BLaER1 (cell line): Measurements from ENCODE around the gene NRN1L.

ENCODE experiments used
- H3K27ac ChIP-seq: shearing (Covaris generic); formaldehyde crosslinking; 2 replicates; pipeline ENCODE4 v1.8.1; 2022
- H3K27me3 ChIP-seq: shearing (Covaris generic); formaldehyde crosslinking; 2 replicates; pipeline ENCODE4 v1.8.1; 2022
- H3K36me3 ChIP-seq: shearing (Covaris generic); formaldehyde crosslinking; 2 replicates; pipeline ENCODE4 v1.8.1; 2022
- H3K4me1 ChIP-seq: shearing (Covaris generic); formaldehyde crosslinking; 2 replicates; pipeline ENCODE4 v1.8.1; 2022
- H3K4me2 ChIP-seq: shearing (Covaris generic); formaldehyde crosslinking; 2 replicates; pipeline ENCODE4 v1.8.1; 2022
- H3K4me3 ChIP-seq: shearing (Covaris generic); formaldehyde crosslinking; 2 replicates; pipeline ENCODE4 v1.8.1; 2022
- H3K9ac ChIP-seq: shearing (Covaris generic); formaldehyde crosslinking; 2 replicates; pipeline ENCODE4 v1.8.1; 2022
- H3K9me3 ChIP-seq: shearing (Covaris generic); formaldehyde crosslinking; 2 replicates; pipeline ENCODE4 v1.8.1; 2022
- H4K20me1 ChIP-seq: shearing (Covaris generic); formaldehyde crosslinking; 2 replicates; pipeline ENCODE4 v1.8.1; 2022
- Cebpa-rat ChIP-seq: shearing (Covaris generic); IDR thresholded peaks from 2 replicates; pipeline ENCODE4 v1.8.1; 2022

Gene NRN1L

DNA sequence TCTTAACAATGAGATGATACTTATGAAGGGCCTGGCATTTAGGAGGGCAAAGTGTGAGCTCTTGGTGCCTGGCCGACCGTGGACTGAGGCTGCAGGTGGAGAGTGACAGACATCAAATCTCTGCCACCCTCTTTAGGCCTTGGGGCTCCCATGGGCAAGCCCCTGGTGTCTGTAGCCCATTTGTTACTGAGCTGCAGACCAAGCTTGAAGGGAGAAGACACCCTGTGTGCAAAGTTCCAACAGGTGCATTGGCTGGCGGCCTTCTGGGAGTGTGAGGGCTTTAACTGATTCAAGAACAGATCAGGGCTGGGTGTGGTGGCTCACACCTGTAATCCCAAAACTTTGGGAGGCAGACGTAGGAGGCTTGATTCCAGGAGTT lies 47.8 kb downstream of the NRN1L start:
- H3K4me2 ChIP-seq = no peak overlapping the region
- no peak overlapping the region for H3K27ac ChIP-seq
- H3K36me3 ChIP-seq = peaks cover 75% of the 10 kb centered on the region
- H3K27me3 ChIP-seq = no peaks in the 10 kb centered on the region
- no peak overlapping the region for H3K4me3 ChIP-seq
- peaks cover 46% of the 10 kb centered on the region for H3K4me1 ChIP-seq
- TF ChIP-seq Cebpa-rat = no peak
- peaks cover 59% of the 10 kb centered on the region for H4K20me1 ChIP-seq
- no peaks in the 10 kb centered on the region for H3K9me3 ChIP-seq
- no peak overlapping the region for H3K9ac ChIP-seq

DNA sequence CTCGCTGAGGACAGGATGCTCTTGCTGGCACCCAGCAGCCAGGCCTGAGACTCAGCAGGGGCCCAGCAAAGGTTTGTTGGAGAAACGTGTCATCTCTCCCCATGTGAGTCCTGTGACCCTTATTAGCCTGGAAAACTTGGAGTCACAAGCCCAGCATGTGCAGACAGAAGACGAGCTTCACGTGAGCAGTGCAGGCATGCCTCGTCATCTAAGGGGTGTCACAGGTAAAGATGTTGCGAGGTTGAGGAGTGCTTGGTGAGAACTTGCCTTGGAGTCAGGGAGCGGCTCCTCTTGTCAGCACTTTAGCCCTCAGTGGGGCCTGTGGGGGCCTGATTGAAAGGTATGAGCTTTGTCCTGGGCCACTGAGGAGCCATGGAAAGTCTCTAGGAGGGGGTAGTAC lies 49.1 kb downstream of the NRN1L start:
- Histone ChIP-seq H4K20me1 (peaks cover 47% of the 10 kb centered on the region), H3K9ac (no peak overlapping the region), H3K9me3 (no peaks in the 10 kb centered on the region), H3K27ac (no peak overlapping the region), H3K4me1 (peaks cover 39% of the 10 kb centered on the region), H3K27me3 (no peaks in the 10 kb centered on the region), H3K4me2 (no peak overlapping the region), H3K4me3 (no peak overlapping the region), H3K36me3 (peaks cover 63% of the 10 kb centered on the region)
- no peak for TF ChIP-seq Cebpa-rat

DNA sequence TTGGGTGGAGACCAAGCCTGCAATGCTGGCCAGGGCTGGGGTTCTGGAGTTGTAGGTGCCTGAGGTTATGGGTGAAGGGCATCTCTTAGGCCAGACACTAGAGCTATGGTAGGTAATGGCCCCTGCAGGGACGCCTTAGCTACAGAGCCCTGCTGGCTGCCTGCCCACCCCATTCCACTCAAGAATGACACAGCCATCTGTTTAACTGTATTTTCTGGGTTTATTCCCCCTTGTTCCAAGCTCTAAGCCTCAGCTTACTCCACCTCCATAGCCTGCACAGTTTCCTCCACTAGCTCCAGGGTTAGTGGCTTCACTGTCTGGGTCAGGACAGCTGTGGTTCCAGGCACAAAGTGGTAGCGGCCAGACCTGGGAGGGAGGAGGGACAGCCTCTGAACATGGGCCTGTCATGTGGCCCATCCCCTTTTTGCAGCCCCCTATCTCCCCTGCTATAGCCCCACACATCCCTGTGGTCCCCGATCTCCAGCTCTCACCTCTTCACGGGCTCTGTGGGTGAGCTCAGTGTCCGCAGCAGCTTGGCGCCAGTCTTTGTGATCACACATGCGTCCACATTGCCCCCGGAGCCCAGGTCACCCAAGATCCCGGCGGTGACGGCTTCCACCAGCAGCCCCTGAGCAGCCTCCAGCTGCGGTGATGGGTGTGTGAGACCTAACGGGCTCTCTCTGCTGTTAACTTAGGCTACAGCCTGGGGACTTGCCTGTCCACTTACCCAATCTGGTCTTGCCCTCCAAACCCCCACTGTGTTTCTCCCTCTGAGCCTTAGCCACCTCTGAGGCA lies 49.8 kb downstream of the NRN1L start:
- TF ChIP-seq Cebpa-rat = no peak
- peaks cover 36% of the 10 kb centered on the region for H3K4me1 ChIP-seq
- peaks cover 40% of the 10 kb centered on the region for H4K20me1 ChIP-seq
- H3K27ac ChIP-seq = 0 out of 2 replicates have a peak overlapping the region, but pooled peaks have one; percentile 96
- no peaks in the 10 kb centered on the region for H3K27me3 ChIP-seq
- H3K4me3 ChIP-seq = peak overlapping the region; percentile 93; the same call in 1 of the 2 replicates
- peak overlapping the region; percentile 95 for H3K9ac ChIP-seq
- H3K9me3 ChIP-seq = no peaks in the 10 kb centered on the region
- H3K4me2 ChIP-seq = peak overlapping the region; percentile 88
- H3K36me3 ChIP-seq = peaks cover 56% of the 10 kb centered on the region

DNA sequence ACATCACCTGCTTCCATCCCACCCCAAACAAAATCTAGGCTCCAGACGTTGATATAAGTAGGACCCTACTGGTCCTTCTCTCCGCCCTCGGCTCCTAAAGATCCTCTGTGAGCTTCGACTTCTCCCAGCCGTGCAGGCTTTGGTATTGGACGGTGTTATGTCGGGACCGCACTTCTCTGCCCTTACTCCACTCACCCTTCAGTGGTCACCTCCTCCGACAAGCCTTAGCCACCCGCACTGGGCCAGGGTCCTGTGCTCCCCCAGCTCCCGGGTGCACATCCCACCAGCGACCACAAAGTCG lies 50.4 kb downstream of the NRN1L start:
- Histone ChIP-seq H3K27me3 (no peaks in the 10 kb centered on the region), H3K4me2 (peak overlapping the region; percentile 88), H3K9me3 (no peaks in the 10 kb centered on the region), H3K4me1 (peaks cover 36% of the 10 kb centered on the region), H3K27ac (peak overlapping the region; percentile 96; the same call in 1 of the 2 replicates), H4K20me1 (peaks cover 36% of the 10 kb centered on the region), H3K36me3 (peaks cover 50% of the 10 kb centered on the region), H3K4me3 (peak overlapping the region; percentile 93), H3K9ac (peak overlapping the region; percentile 95)
- no peak for TF ChIP-seq Cebpa-rat

DNA sequence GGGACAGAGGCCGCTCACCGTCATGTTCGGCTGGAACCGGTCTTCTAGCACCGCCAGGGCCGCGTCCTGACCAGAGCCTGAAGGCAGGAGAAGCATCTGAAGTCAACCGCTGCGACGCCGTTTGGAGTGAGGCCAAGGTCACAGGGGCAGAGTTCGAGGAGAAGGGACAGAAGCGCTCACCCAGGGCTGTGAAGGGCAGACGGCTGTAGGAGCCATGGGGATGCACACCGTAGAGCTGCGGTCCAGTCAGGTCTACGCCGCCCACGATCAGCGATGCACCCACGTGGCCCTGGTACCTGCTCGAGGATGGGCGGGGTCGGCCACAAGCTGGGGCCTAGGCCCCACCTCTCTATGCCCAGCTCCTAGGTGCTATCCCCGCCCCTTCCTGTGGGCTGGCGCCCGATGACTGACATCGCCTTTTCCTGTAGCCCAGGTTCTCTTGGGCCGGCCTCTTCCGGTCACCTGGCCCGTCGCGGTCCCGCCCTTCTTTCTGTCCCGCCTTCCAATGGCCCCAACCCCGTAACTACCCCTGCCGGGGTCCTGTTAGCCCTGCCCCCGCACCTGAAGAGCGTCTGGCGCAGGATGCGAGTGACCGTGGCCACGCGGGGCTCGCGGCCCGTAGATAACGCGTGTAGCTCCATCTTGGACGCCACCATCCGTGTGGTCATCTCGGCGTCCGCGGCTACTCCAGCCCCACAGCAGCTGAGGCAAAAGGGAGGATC lies 50.9 kb downstream of the NRN1L start:
- Histone ChIP-seq H3K36me3 (peaks cover 45% of the 10 kb centered on the region), H3K27me3 (no peaks in the 10 kb centered on the region), H4K20me1 (peaks cover 36% of the 10 kb centered on the region)

More for the DNA sequence above, 50.9 kb downstream of the NRN1L start:
- H3K4me3 ChIP-seq = peak overlapping the region; percentile 93
- no peaks in the 10 kb centered on the region for H3K9me3 ChIP-seq
- peak overlapping the region; percentile 88 for H3K4me2 ChIP-seq
- peaks cover 41% of the 10 kb centered on the region for H3K4me1 ChIP-seq
- peak overlapping the region; percentile 95 for H3K9ac ChIP-seq
- no peak for TF ChIP-seq Cebpa-rat
- peak overlapping the region; percentile 96 for H3K27ac ChIP-seq
